Embryonic facial prominence (tissue), 1 donor: ENCODE measurements around the gene DNAH9.

Experiments used
- DNase-seq: peaks from one replicate; pipeline ENCODE4 v3.0.0-alpha.2; 2016; ENCODE audit errors: extremely low spot score

DNAH9 gene

GRCh38 chr17:11671126-11671525 is 72.9 kb downstream of the DNAH9 start:
- DNase-seq, result no peak

- no peak for DNase-seq
These were observed 84.4 kb downstream of the DNAH9 start for GRCh38 chr17:11682646-11683045.

- no peak for DNase-seq
These were observed 92.4 kb downstream of the DNAH9 start for GRCh38 chr17:11690681-11691080.

GRCh38 chr17:11692688-11693087 is 94.4 kb downstream of the DNAH9 start:
- DNase-seq, result no peak

- no peak for DNase-seq
These were observed 95.0 kb downstream of the DNAH9 start for GRCh38 chr17:11693284-11693683.

- DNase-seq, result no peak
These were observed 102.4 kb downstream of the DNAH9 start for GRCh38 chr17:11700668-11701067.

- DNase-seq, result no peak
These were observed 103.6 kb downstream of the DNAH9 start for GRCh38 chr17:11701911-11702310.

GRCh38 chr17:11704041-11704440 is 105.8 kb downstream of the DNAH9 start:
- no peak for DNase-seq

GRCh38 chr17:11705111-11705510 is 106.8 kb downstream of the DNAH9 start:
- DNase-seq, result no peak

GRCh38 chr17:11707586-11707985 is 109.3 kb downstream of the DNAH9 start:
- DNase-seq, result no peak

GRCh38 chr17:11712456-11712855 is 114.2 kb downstream of the DNAH9 start:
- DNase-seq, result no peak

- no peak for DNase-seq
These were observed 120.9 kb downstream of the DNAH9 start for GRCh38 chr17:11719203-11719602.

GRCh38 chr17:11719856-11720255 is 121.6 kb downstream of the DNAH9 start:
- no peak for DNase-seq

GRCh38 chr17:11720816-11721215 is 122.5 kb downstream of the DNAH9 start:
- no peak for DNase-seq

GRCh38 chr17:11730747-11731146 is 132.5 kb downstream of the DNAH9 start:
- DNase-seq, result no peak

GRCh38 chr17:11736613-11737312 is 138.5 kb downstream of the DNAH9 start:
- DNase-seq, result no peak

- DNase-seq, result no peak
These were observed 139.0 kb downstream of the DNAH9 start for GRCh38 chr17:11737313-11737679.

- DNase-seq, result no peak
These were observed 139.9 kb downstream of the DNAH9 start for GRCh38 chr17:11738151-11738550.

- DNase-seq, result no peak
These were observed 141.1 kb downstream of the DNAH9 start for GRCh38 chr17:11739351-11739750.

GRCh38 chr17:11739848-11740247 is 141.6 kb downstream of the DNAH9 start:
- no peak for DNase-seq

GRCh38 chr17:11742886-11743285 is 144.6 kb downstream of the DNAH9 start:
- no peak for DNase-seq

GRCh38 chr17:11744696-11745095 is 146.4 kb downstream of the DNAH9 start:
- no peak for DNase-seq

- no peak for DNase-seq
These were observed 149.2 kb downstream of the DNAH9 start for GRCh38 chr17:11747441-11747840.

- no peak for DNase-seq
These were observed 159.5 kb downstream of the DNAH9 start for GRCh38 chr17:11757815-11758214.
